A549 (cell line): ENCODE data around the gene CACNA2D2. TPM values are rescaled to one million over a fixed set of nuclear protein-coding genes. Genes with fewer than 3 reads are reported as not detected.

Source experiments
- ATAC-seq, 2 experiments: fragments of 200-7000 bp in 1 of 2; fragments of >200 bp in 1 of 2; cut with Nextera tagmentation in 1 of 2; cut with Tn5 transposase in 1 of 2; 3 replicates each; pipeline versions ENCODE4 v1.8.0 to v1.9.1; 2018 to 2020; ENCODE audit warnings: mild to moderate bottlenecking in 1 of 2, moderate library complexity in 1 of 2
- CTCF ChIA-PET: fragments of 300-600 bp; sonication (Branson Sonifier 250); formaldehyde crosslinking; extraction: SDS; loops from one replicate; lab custom pipeline; 2021; ENCODE audit warnings: antibody characterized with exemption, inconsistent platforms; lab: Yijun Ruan, JAX
- POLR2A ChIA-PET: fragments of 350-600 bp; formaldehyde crosslinking; extraction: SDS; loops from one replicate; lab custom pipeline; 2021; ENCODE audit warnings: antibody characterized with exemption, inconsistent platforms; lab: Yijun Ruan, JAX
- DNase-seq, 2 experiments: peaks; one replicate each; pipeline versions ENCODE4 v3.0.0 to v3.0.0-alpha.2; 2011 to 2016; ENCODE audit warnings: low read depth in 1 of 2, low spot score in 1 of 2
- FAIRE-seq: peaks from 2 replicates; lab custom pipeline; 2011; peaks lifted over from hg19 to GRCh38; lab: Jason Lieb, UNC
- H3K27ac ChIP-seq, 2 experiments: fragments of >200 bp; sonication (Bioruptor Twin); formaldehyde crosslinking; 3 replicates each; pipeline ENCODE4 v1.5.1; 2016 to 2017
- H3K4me1 ChIP-seq: fragments of >200 bp; sonication (Bioruptor Twin); formaldehyde crosslinking; 3 replicates; pipeline ENCODE4 v1.6.1; 2016
- H3K4me2 ChIP-seq: fragments of >200 bp; sonication (Bioruptor Twin); formaldehyde crosslinking; 3 replicates; pipeline ENCODE4 v1.6.1; 2016
- H3K4me3 ChIP-seq: fragments of >200 bp; sonication (Bioruptor Twin); formaldehyde crosslinking; 3 replicates; pipeline ENCODE4 v1.5.1; 2016
- H3K9me3 ChIP-seq: fragments of >200 bp; sonication (Bioruptor Twin); formaldehyde crosslinking; 3 replicates; pipeline ENCODE4 v1.6.1; 2016
- CBX8 ChIP-seq: fragments of 200-600 bp; sonication (generic); IDR thresholded peaks from 2 replicates; pipeline ENCODE4 v1.6.1; 2016
- FOSL2 ChIP-seq, 2 experiments: fragments of 450-650 bp in 1 of 2; fragments of >200 bp in 1 of 2; sonication (Bioruptor Twin) in 1 of 2; formaldehyde crosslinking; IDR thresholded peaks; 2 replicates each; pipeline versions ENCODE4 v1.5.0 to v1.6.1; 2016 to 2020; ENCODE audit warnings: mild to moderate bottlenecking in 1 of 2, moderate library complexity in 1 of 2
- HDAC2 ChIP-seq: fragments of 200-600 bp; sonication (generic); IDR thresholded peaks from 2 replicates; pipeline ENCODE4 v1.6.1; 2016
- HEYL ChIP-seq: fragments of 250-450 bp; sonication (Bioruptor Pico); IDR thresholded peaks from 2 replicates; pipeline ENCODE4 v1.8.0; 2021; ENCODE audit warnings: mild to moderate bottlenecking, moderate library complexity
- HOXA7 ChIP-seq: fragments of 250-450 bp; sonication (Bioruptor Pico); IDR thresholded peaks from 2 replicates; pipeline ENCODE4 v1.5.0; 2020; ENCODE audit warnings: mild to moderate bottlenecking, moderate library complexity
- JUNB ChIP-seq: fragments of >200 bp; sonication (Bioruptor Twin); formaldehyde crosslinking; IDR thresholded peaks from 2 replicates; pipeline ENCODE4 v1.6.1; 2016
- MAFK ChIP-seq: fragments of 450-650 bp; IDR thresholded peaks from 2 replicates; pipeline ENCODE4 v1.6.1; 2014; ENCODE audit not compliant: partially characterized antibody
- MAX ChIP-seq: IDR thresholded peaks from 2 replicates; pipeline ENCODE4 v1.6.1; 2012
- MYC ChIP-seq: IDR thresholded peaks from 2 replicates; pipeline ENCODE4 v1.6.1; 2012; ENCODE audit warnings: mild to moderate bottlenecking, inconsistent platforms, low read length, improper control_type of control experiment, borderline replicate concordance
- NFE2L2 ChIP-seq: fragments of 150-350 bp; conservative IDR thresholded peaks from 2 replicates; pipeline ENCODE4 v1.6.1; 2014; ENCODE audit warnings: low read length
- NPAS2 ChIP-seq: fragments of 250-450 bp; sonication (Bioruptor Pico); IDR thresholded peaks from 2 replicates; pipeline ENCODE4 v1.8.0; 2022; ENCODE audit warnings: mild to moderate bottlenecking, moderate library complexity, borderline replicate concordance
- PHF8 ChIP-seq: fragments of 200-600 bp; sonication (generic); IDR thresholded peaks from 2 replicates; pipeline ENCODE4 v1.6.1; 2016; ENCODE audit warnings: low read depth, mild to moderate bottlenecking, antibody characterized with exemption, moderate library complexity, borderline replicate concordance
- POLR2A ChIP-seq: IDR thresholded peaks from 2 replicates; pipeline ENCODE4 v1.6.1; 2012; ENCODE audit warnings: mild to moderate bottlenecking, low read length
- RCOR1 ChIP-seq: fragments of 150-350 bp; IDR thresholded peaks from 2 replicates; pipeline ENCODE4 v1.6.1; 2014; ENCODE audit warnings: antibody characterized with exemption, low read length, low read depth
- REST ChIP-seq: fragments of 200-600 bp; sonication (generic); IDR thresholded peaks from 2 replicates; pipeline ENCODE4 v1.6.1; 2016; ENCODE audit warnings: antibody characterized with exemption, mild to moderate bottlenecking, moderate library complexity
- TFCP2L1 ChIP-seq: fragments of 250-450 bp; sonication (Bioruptor Pico); IDR thresholded peaks from 2 replicates; pipeline ENCODE4 v1.5.0; 2021; ENCODE audit warnings: mild to moderate bottlenecking
- TP53 ChIP-seq: fragments of 250-450 bp; sonication (Bioruptor Pico); IDR thresholded peaks from 2 replicates; pipeline ENCODE4 v1.5.0; 2021; ENCODE audit warnings: mild to moderate bottlenecking, moderate library complexity
- ZSCAN20 ChIP-seq: fragments of 250-450 bp; sonication (Bioruptor Pico); IDR thresholded peaks from 2 replicates; pipeline ENCODE4 v1.8.0; 2022; ENCODE audit warnings: mild to moderate bottlenecking, moderate library complexity
- WGBS: methylation state at CpG from one replicate; pipeline ENCODE4 v1.1.6; 2017; ENCODE audit errors: missing lambda C conversion rate; 5-methylcytosine and 5-hydroxymethylcytosine counted together
- polyA plus RNA-seq, 4 experiments: library from polyadenylated mRNA; depleted of rRNA in 3 of 4; stranded (reverse); fragments of >200 nt; fragmentation: RNase III in 1 of 4; extraction: RNeasy Plus Mini Kit Qiagen cat#74134 plus additional on column Dnase treatment in 1 of 4; gene quantifications; 2 replicates in 3 of 4; 3 replicates in 1 of 4; pipeline ENCODE4 v1.2.3, GENCODE V29; 2011 to 2017
- TF ChIP-seq, protein P1 (sequence below): fragments of 250-450 bp; sonication (Bioruptor Pico); IDR thresholded peaks from 2 replicates; pipeline ENCODE4 v1.5.0; 2021; ENCODE audit warnings: mild to moderate bottlenecking, moderate library complexity, borderline replicate concordance
- TF ChIP-seq, protein P2 (sequence below): IDR thresholded peaks from 2 replicates; pipeline ENCODE4 v1.6.1; 2012; ENCODE audit warnings: low read depth, borderline replicate concordance

The CACNA2D2 gene
- polyA plus RNA-seq, 2 of the 4 experiments (the other 2 are of a cell fraction): 0.21 to 0.75 TPM

DNA sequence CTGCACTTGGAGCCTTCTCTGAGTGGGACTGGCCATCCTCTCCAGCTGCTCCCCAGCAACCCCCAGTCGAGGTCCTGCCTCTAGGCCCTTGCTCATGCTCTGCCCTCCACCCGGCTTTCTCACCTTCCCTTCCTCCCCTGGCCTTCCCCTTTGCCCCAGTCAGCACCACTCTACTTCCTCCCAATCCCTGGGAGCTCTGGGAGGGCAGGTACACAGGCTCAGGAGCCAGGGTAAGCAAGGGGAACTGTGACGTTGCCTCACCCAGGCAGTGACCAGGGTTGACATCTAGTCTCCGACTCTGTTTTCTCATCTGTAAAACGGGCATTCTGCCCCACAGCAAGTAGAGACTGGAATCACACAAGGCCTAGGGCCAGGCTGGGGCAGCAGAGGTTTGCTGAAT is 77.5 kb downstream of the CACNA2D2 start (continued):
- TF ChIP-seq, protein P1, sequence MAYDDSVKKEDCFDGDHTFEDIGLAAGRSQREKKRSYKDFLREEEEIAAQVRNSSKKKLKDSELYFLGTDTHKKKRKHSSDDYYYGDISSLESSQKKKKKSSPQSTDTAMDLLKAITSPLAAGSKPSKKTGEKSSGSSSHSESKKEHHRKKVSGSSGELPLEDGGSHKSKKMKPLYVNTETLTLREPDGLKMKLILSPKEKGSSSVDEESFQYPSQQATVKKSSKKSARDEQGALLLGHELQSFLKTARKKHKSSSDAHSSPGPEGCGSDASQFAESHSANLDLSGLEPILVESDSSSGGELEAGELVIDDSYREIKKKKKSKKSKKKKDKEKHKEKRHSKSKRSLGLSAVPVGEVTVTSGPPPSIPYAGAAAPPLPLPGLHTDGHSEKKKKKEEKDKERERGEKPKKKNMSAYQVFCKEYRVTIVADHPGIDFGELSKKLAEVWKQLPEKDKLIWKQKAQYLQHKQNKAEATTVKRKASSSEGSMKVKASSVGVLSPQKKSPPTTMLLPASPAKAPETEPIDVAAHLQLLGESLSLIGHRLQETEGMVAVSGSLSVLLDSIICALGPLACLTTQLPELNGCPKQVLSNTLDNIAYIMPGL (CRISPR knock-in tag): no peak
- TF ChIP-seq POLR2A: no peak
- TF ChIP-seq RCOR1: no peak
- no peak for TF ChIP-seq HEYL

- no peak overlapping the region for H3K27ac ChIP-seq
- ChIA-PET CTCF (no interaction called here), POLR2A (no interaction called here)
- no peak for FAIRE-seq
- no peak for ATAC-seq
- no peak overlapping the region for H3K4me3 ChIP-seq
- TF ChIP-seq TFCP2L1 (CRISPR knock-in tag) (no peak), REST (no peak), RCOR1 (no peak)
- TF ChIP-seq, protein P2, sequence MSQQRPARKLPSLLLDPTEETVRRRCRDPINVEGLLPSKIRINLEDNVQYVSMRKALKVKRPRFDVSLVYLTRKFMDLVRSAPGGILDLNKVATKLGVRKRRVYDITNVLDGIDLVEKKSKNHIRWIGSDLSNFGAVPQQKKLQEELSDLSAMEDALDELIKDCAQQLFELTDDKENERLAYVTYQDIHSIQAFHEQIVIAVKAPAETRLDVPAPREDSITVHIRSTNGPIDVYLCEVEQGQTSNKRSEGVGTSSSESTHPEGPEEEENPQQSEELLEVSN: no peak
- H3K9me3 ChIP-seq: no peaks in the 10 kb centered on the region
- no peak overlapping the region for H3K4me2 ChIP-seq
- DNase-seq: no peak
- H3K4me1 ChIP-seq: no peaks in the 10 kb centered on the region
- WGBS: 46% methylated on average over 7 of the region's 7 CpGs
Observed at GRCh38 chr3:50423543-50423942, 79.9 kb downstream of the CACNA2D2 start.

GRCh38 chr3:50422153-50422552 is 81.3 kb downstream of the CACNA2D2 start:
- TF ChIP-seq HDAC2 (no peak), MAFK (no peak), NFE2L2 (no peak), TFCP2L1 (CRISPR knock-in tag) (no peak), NPAS2 (CRISPR knock-in tag) (no peak), HOXA7 (CRISPR knock-in tag) (no peak), PHF8 (no peak), MAX (no peak), FOSL2 (IDR thresholded peaks at IDR 0.05) (no peak), FOSL2 (CRISPR knock-in tag; IDR thresholded peaks at IDR 0.05) (no peak), MYC (no peak), TP53 (CRISPR knock-in tag) (no peak), CBX8 (no peak), ZSCAN20 (CRISPR knock-in tag) (no peak), JUNB (no peak)
- WGBS: 25% methylated on average over 1 of the region's 1 CpG
- H3K27ac ChIP-seq: no peak overlapping the region
- POLR2A ChIA-PET: no interaction called here
- no peak overlapping the region for H3K4me2 ChIP-seq
- no peak for ATAC-seq
- H3K4me3 ChIP-seq: no peak overlapping the region
- CTCF ChIA-PET: interaction anchor here (0.9 kb wide), 1 partner anchor 120 kb away, joined by 4 read pairs; no protein-coding TSS in a partner anchor
- no peaks in the 10 kb centered on the region for H3K4me1 ChIP-seq
- no peak for DNase-seq
- no peaks in the 10 kb centered on the region for H3K9me3 ChIP-seq
- FAIRE-seq: no peak
